HL-60 (cell line): ENCODE results near the gene STAT1.
A peak's percentile ranks its signal among the peaks of the same experiment; 100 is the strongest.

Experiments
- DNase-seq, 2 experiments: peaks; one replicate each; pipeline ENCODE4 v3.0.0-alpha.2; 2010 to 2020; ENCODE audit warnings: low read depth in 1 of 2, low spot score in 1 of 2
- H3K27ac ChIP-seq: fragments of 250-450 bp; sonication (Bioruptor Pico); replicated peaks from 2 replicates; pipeline ENCODE4 v1.5.1; 2020; ENCODE audit warnings: mild to moderate bottlenecking, moderate library complexity
- H3K27me3 ChIP-seq: fragments of 250-450 bp; sonication (Bioruptor Pico); 2 replicates; pipeline ENCODE4 v1.5.1; 2021; ENCODE audit warnings: mild to moderate bottlenecking, moderate library complexity; ENCODE audit not compliant: insufficient read depth, poor library complexity, severe bottlenecking
- H3K4me3 ChIP-seq: replicated peaks from 2 replicates; pipeline ENCODE4 v1.5.1; 2011; ENCODE audit warnings: mild to moderate bottlenecking, control low read depth, low read length; ENCODE audit not compliant: insufficient read depth
- GABPA ChIP-seq: IDR thresholded peaks from 2 replicates; pipeline ENCODE4 v1.6.1; 2012; ENCODE audit warnings: low read depth
- POLR2AphosphoS5 ChIP-seq: IDR thresholded peaks from 2 replicates; pipeline ENCODE4 v1.6.1; 2012; ENCODE audit warnings: low read depth
- SPI1 ChIP-seq: IDR thresholded peaks from 2 replicates; pipeline ENCODE4 v1.6.1; 2012; ENCODE audit warnings: low read depth, mild to moderate bottlenecking, borderline replicate concordance
- TF ChIP-seq, protein P1 (sequence below): IDR thresholded peaks from one replicate; pipeline ENCODE4 v1.5.1; 2011; ENCODE audit warnings: low read length, control low read depth, inconsistent platforms; ENCODE audit not compliant: insufficient read depth
- TF ChIP-seq, protein P2 (sequence below): IDR thresholded peaks from 2 replicates; pipeline ENCODE4 v1.6.1; 2012; ENCODE audit warnings: low read depth; ENCODE audit not compliant: insufficient replicate concordance

STAT1 gene

DNA sequence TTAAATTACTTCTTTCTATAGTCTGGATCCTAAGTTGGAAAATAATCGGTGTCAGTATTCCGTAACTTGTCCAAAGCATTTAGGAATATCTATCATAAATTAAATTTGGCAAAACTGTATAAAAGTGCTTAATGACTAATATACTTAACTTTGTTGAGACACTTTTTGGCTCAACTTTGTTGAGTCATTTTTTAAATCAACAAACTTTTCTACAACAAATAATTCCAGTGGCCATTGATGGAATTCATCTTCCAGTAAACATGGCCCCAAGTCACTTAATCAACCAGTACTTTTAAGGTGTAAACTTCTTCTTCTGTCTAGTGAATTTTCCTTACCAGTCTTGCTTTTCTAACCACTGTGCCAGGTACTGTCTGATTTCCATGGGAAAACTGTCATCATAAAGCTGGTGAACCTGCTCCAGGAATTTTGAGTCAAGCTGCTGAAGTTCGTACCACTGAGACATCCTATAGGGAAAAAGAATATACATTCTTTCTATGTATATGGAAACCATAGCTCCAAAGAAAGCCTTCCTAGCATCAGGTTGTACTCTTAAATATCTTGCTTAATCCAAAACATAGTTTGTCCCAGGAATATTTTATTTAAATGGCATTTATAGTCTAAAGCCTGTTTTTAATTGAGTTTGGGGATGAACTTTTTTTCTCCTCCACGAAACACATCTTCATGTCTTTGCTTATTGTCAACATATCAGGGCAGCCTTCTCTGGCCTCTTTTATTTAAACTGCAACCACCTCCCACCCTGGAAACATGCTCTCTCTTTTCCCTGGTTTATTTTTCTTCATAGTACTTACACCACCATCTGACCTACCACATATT is 4.2 kb downstream of the STAT1 start:
- TF ChIP-seq SPI1, result no peak
- TF ChIP-seq, protein P1, sequence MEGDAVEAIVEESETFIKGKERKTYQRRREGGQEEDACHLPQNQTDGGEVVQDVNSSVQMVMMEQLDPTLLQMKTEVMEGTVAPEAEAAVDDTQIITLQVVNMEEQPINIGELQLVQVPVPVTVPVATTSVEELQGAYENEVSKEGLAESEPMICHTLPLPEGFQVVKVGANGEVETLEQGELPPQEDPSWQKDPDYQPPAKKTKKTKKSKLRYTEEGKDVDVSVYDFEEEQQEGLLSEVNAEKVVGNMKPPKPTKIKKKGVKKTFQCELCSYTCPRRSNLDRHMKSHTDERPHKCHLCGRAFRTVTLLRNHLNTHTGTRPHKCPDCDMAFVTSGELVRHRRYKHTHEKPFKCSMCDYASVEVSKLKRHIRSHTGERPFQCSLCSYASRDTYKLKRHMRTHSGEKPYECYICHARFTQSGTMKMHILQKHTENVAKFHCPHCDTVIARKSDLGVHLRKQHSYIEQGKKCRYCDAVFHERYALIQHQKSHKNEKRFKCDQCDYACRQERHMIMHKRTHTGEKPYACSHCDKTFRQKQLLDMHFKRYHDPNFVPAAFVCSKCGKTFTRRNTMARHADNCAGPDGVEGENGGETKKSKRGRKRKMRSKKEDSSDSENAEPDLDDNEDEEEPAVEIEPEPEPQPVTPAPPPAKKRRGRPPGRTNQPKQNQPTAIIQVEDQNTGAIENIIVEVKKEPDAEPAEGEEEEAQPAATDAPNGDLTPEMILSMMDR, result no peak
- no peak for TF ChIP-seq GABPA
- no peaks in the 10 kb centered on the region for H3K27me3 ChIP-seq
- no peak overlapping the region for H3K27ac ChIP-seq
- no peak overlapping the region for H3K4me3 ChIP-seq
- no peak for DNase-seq

DNA sequence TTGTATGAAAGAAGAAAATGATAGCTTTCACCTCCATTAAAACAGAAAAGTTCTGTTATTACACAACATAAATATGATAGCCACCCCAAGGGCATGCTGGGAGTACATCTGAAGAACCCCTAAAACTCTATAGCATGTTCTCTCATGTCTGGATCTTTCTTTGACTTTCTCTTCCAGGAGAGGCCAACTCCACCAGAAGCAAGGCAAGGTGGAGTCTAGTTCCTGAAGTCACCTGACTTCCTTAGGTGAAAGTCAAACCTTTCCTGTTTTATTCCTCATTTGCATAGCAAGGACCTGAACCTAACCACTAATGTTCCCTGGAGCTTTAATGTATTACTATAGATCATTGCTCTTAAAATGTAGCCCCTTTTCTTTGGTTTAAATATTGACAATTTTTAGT is 5.7 kb downstream of the STAT1 start:
- Histone ChIP-seq H3K27ac (no peak overlapping the region), H3K27me3 (no peaks in the 10 kb centered on the region), H3K4me3 (no peak overlapping the region)
- TF ChIP-seq SPI1 (no peak), POLR2AphosphoS5 (no peak), GABPA (no peak)
- TF ChIP-seq, protein P2, sequence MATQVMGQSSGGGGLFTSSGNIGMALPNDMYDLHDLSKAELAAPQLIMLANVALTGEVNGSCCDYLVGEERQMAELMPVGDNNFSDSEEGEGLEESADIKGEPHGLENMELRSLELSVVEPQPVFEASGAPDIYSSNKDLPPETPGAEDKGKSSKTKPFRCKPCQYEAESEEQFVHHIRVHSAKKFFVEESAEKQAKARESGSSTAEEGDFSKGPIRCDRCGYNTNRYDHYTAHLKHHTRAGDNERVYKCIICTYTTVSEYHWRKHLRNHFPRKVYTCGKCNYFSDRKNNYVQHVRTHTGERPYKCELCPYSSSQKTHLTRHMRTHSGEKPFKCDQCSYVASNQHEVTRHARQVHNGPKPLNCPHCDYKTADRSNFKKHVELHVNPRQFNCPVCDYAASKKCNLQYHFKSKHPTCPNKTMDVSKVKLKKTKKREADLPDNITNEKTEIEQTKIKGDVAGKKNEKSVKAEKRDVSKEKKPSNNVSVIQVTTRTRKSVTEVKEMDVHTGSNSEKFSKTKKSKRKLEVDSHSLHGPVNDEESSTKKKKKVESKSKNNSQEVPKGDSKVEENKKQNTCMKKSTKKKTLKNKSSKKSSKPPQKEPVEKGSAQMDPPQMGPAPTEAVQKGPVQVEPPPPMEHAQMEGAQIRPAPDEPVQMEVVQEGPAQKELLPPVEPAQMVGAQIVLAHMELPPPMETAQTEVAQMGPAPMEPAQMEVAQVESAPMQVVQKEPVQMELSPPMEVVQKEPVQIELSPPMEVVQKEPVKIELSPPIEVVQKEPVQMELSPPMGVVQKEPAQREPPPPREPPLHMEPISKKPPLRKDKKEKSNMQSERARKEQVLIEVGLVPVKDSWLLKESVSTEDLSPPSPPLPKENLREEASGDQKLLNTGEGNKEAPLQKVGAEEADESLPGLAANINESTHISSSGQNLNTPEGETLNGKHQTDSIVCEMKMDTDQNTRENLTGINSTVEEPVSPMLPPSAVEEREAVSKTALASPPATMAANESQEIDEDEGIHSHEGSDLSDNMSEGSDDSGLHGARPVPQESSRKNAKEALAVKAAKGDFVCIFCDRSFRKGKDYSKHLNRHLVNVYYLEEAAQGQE, result no peak
- TF ChIP-seq, protein P1, result no peak
- no peak for DNase-seq

DNA sequence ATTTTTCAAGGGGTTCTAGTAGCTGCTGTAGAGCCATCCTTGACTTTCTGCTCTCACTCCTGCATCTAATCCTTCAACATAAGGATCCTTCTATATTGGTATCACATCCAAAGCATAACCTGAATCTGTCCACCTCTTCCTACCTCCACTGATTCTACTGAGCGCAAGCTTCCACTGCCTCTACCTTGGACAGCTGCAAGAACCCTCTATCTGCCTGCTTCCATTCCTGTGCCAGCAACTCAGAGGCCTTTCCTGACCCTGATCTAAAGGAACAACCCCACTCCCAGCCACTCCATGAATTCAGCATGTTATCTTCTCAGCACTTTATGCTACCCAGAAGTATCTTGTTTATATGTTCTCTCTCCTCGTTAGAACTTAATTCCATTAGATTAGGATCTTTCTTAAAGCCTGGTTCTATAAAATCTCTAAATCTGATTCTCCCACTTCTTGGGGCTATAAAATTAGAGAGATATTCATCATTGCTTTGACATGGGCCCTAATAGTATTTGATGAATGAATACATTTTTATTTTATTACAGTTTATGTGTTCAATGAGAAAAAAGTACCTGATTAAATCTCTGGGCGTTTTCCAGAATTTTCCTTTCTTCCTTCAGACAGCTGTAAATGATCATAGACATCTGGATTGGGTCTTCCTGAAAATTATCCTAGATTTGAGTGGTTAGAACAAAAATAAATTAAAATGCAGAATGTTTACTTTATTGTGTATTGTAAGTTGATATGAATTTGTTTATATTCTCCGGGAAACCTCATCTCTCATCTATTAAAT is 6.8 kb downstream of the STAT1 start:
- TF ChIP-seq, protein P1, result no peak
- TF ChIP-seq, protein P2, result peak; percentile 53
- Histone ChIP-seq H3K4me3 (no peak overlapping the region), H3K27ac (no peak overlapping the region), H3K27me3 (no peaks in the 10 kb centered on the region)
- DNase-seq, result no peak
